ENCODE data around the gene ALCAM.

ALCAM gene

GRCh38 chr3:105366326-105367062, at the start of gene ALCAM:
Gene ALCAM, plus strand, starts transcription at chr3:105366909.
- DNase-seq: peak; percentile 81 to 86

DNA sequence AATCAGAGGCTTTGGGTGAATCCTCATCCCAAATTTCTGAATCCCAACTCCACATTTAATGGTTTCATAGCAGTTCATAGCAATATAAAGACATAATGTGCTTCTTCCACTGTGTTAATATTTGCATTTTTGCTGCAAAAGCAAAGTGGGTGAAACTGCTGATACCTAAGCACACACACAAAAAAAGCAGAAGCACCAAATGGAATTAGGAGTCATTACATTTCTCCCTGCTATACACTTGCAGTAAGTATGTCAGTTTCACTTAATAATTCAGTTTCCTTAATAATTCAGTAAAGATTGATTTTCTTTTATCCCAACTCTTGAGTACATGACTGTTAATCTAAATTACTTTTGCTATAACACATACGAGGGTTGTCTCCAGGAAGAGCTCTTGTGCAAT, 48.9 kb upstream of the ALCAM start:
- DNase-seq: no peak

DNA sequence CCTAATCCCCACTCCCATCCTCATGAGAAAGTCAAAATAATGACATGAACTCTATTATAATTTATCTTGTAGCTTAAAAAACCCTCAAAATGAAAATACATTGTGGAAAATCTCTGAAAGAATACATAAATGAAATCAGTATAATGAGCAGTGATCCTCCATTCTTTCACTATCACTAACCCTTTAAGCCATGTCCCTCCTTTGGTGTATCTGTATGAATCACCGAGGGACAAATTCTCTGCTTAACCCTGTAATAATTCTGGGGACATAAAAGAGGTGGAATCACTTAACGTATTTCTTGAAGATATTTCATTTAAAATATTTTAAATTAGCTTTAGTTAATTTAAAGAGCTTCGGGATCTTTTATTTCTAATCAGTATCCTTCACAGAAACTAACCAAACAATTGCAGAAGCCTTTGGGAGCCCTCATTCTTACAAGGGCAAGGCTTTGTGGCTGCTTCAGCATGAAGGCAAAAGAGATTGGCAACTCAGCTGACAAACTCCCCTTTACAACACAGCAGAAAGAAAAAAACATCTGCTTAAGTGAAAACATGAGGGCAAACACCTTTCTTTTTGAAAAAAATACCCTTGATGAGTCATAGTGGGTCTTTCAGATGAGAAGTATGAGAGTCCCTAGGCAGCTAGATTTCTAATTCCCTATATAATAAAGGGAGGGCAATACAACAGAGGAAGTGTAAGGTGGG, 44.0 kb upstream of the ALCAM start:
- DNase-seq: no peak

DNA sequence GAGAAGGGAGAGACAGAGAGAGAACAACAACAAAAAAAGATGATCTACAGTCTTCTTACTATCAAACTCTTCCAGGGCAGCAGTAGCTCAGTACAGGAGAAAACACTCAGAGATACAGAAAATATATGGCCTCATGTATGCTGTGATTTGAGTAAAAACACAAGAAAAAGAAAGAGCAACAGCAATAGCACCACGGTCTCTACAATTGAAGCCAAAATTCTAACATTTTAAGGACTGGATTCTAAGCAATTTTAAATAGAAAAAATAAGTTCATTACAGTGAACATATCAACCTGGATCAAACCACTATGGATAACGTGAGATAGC, 43.5 kb upstream of the ALCAM start:
- no peak for DNase-seq

DNA sequence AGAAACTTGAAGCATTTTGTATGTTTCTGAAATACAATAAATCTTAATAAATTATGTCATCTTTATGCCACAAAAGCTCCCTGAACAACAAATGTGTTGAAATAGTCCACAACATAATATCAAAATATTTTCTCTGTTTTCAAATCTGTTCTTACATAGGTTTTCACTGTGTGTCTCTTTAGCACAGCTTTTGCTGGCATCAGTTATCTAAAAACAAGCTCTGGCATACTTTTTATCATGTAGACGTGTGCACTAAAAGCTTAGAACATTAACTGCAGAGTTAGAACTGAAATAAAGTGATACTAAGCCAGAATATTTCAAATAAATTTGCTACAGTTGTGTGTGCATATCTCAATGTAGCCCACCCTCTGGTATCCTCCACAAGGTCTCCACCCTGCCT, 41.8 kb upstream of the ALCAM start:
- no peak for DNase-seq

DNA sequence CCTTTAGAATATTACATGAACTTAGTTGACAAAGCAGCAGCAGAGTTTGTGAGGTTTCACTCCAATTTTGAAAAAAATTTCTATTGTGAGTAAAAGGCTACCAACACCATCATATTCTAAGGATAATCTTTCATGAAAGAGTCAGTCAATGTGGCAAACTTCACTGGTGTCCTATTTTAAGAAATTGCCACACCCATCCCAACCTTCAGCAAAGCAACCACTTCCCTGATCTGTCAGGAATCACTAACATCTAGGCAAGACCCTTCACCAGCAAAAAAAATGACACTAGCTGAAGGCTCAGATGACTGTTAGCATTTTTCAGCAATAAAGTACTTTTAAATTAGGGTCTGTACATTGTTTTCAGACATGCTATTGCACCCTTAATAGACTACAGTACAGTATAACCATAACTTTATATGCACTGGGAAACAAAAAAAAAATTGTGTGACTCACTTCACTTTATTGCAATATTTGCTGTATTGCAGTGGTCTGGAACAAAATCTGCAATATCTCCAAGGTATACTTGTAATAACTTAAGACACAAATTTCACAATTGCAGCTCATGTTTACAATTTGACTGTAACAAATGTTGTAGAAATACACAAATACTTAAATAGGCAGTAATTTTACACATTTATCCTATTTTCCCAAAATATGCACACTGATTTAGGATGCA, 38.9 kb upstream of the ALCAM start:
- no peak for DNase-seq

GRCh38 chr3:105328338-105328730, 38.4 kb upstream of the ALCAM start:
- no peak for DNase-seq

DNA sequence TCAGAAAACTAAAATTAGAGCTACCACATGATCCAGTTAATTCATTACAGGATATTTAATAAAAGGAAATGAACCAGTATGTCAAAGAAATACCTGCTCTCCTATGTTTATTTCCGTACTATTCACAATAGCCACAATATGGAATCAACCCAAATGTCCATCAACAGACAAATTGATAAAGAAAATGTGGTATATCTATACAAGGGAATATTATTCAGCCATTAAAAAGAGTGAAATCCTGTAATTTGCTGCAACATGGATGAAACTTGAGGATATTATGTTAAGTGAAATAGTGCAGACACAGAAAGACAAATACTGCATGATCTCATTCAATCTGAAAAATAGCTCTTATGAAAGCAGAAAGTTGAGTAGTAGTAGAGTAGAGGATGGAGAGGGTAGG, 33.7 kb upstream of the ALCAM start:
- DNase-seq: no peak

- DNase-seq: no peak
Observed at GRCh38 chr3:105334138-105334882, 32.4 kb upstream of the ALCAM start.

- DNase-seq: no peak
Observed at GRCh38 chr3:105339946-105340345, 26.8 kb upstream of the ALCAM start.

GRCh38 chr3:105343991-105344390, 22.7 kb upstream of the ALCAM start:
- DNase-seq: no peak

GRCh38 chr3:105345156-105345555, 21.6 kb upstream of the ALCAM start:
- DNase-seq: no peak

- no peak for DNase-seq
Observed at GRCh38 chr3:105347625-105348302, 18.9 kb upstream of the ALCAM start.

DNA sequence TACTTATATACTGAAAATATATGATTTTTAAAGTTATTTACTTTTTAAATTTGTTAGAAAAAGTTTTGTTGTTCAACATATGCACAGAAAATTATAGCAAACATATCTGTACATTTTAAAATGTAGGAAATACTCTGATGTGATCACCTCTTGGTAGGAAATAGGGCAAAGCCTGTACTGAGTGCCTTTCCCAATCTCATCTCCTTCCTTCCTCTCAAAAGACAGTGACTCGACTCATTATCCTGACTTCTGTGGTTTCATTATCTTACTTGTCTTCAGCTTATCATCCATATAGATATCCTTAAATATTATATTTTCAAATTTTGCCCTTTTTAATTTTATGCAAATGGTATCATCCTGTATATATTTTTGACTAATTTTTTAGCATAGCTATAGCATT, 18.4 kb upstream of the ALCAM start:
- no peak for DNase-seq

- no peak for DNase-seq
Observed at GRCh38 chr3:105349684-105350387, 16.9 kb upstream of the ALCAM start.

DNA sequence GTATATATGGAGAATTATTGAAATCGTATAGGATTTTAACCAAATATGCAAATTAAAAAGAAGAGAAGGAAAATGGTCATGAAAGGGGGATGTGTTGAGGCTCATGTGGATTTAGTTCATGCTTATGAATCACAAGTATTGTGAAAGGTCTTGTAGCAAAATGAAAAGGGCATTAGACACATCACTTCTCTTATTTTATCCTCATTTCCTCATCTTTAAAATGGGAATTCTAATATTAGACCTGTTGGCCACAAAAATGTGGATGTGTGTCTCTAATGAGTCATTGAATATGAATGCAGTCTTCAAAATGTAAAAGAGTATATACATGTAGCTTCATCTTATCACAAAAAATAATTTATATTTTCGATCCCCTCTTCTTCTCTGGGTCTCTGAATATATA, 14.9 kb upstream of the ALCAM start:
- no peak for DNase-seq

- DNase-seq: no peak
Observed at GRCh38 chr3:105352976-105353375, 13.7 kb upstream of the ALCAM start.

- DNase-seq: peak in 1 of 2 donors; percentile 1
Observed at GRCh38 chr3:105353485-105354161, 13.1 kb upstream of the ALCAM start.

- no peak for DNase-seq
Observed at GRCh38 chr3:105354429-105354828, 12.3 kb upstream of the ALCAM start.

- DNase-seq: no peak
Observed at GRCh38 chr3:105355408-105356061, 11.2 kb upstream of the ALCAM start.

- no peak for DNase-seq
Observed at GRCh38 chr3:105356396-105356795, 10.3 kb upstream of the ALCAM start.

Measured in stimulated activated CD4-positive, alpha-beta T cell treated with anti-CD3 and anti-CD28 coated beads, Interleukin-2, amount 100 ng/mL, for 24 hours (primary cell).